Fibroblast of peridontal ligament (primary cell): ENCODE data around the gene TBATA.
A peak's percentile ranks its signal among the peaks of the same experiment; 100 is the strongest.

Experiments used
- DNase-seq: peaks from one replicate; pipeline ENCODE4 v3.0.0-alpha.2; 2010; ENCODE audit errors: extremely low read depth

Gene TBATA

GRCh38 chr10:70785190-70785589 is at the start of gene TBATA:
TSS of gene TBATA (minus strand) at chr10:70785377. CDS start at chr10:70783379, 1,998 bp downstream.
- no peak for DNase-seq

GRCh38 chr10:70834441-70835151 is 49.4 kb upstream of the TBATA start:
- DNase-seq = no peak

GRCh38 chr10:70834021-70834420 is 48.8 kb upstream of the TBATA start:
- no peak for DNase-seq

- no peak for DNase-seq
Observed at GRCh38 chr10:70833601-70834000, 48.4 kb upstream of the TBATA start.

GRCh38 chr10:70832852-70833528 is 47.8 kb upstream of the TBATA start:
- peak; percentile 94 for DNase-seq

GRCh38 chr10:70832221-70832620 is 47.0 kb upstream of the TBATA start:
- no peak for DNase-seq

- no peak for DNase-seq
Observed at GRCh38 chr10:70830164-70830563, 45.0 kb upstream of the TBATA start.

- no peak for DNase-seq
Observed at GRCh38 chr10:70829543-70829942, 44.4 kb upstream of the TBATA start.

GRCh38 chr10:70828923-70829322 is 43.7 kb upstream of the TBATA start:
- DNase-seq = no peak

GRCh38 chr10:70827086-70827757 is 42.0 kb upstream of the TBATA start:
- DNase-seq = no peak

- no peak for DNase-seq
Observed at GRCh38 chr10:70822076-70822820, 37.1 kb upstream of the TBATA start.

- no peak for DNase-seq
Observed at GRCh38 chr10:70820976-70821750, 36.0 kb upstream of the TBATA start.

- peak; percentile 89 for DNase-seq
Observed at GRCh38 chr10:70816220-70816894, 31.2 kb upstream of the TBATA start.

GRCh38 chr10:70815504-70816219 is 30.5 kb upstream of the TBATA start, which contains the start of gene SGPL1:
TSS of gene SGPL1 (plus strand) at chr10:70815948. CDS start at chr10:70816854, 906 bp downstream.
- peak; percentile 70 for DNase-seq

GRCh38 chr10:70814126-70814525 is 28.9 kb upstream of the TBATA start:
- DNase-seq = no peak

- DNase-seq = peak; percentile 55
Observed at GRCh38 chr10:70812814-70813213, 27.6 kb upstream of the TBATA start.

GRCh38 chr10:70811881-70812280 is 26.7 kb upstream of the TBATA start:
- no peak for DNase-seq

GRCh38 chr10:70810967-70811366 is 25.8 kb upstream of the TBATA start:
- DNase-seq = no peak

GRCh38 chr10:70809726-70810125 is 24.5 kb upstream of the TBATA start:
- DNase-seq = no peak

- no peak for DNase-seq
Observed at GRCh38 chr10:70809011-70809611, 23.9 kb upstream of the TBATA start.
